Loucy (cell line): ENCODE measurements around the gene TMTC1.

Experiments
- H2AFZ ChIP-seq: fragments of 200-600 bp; sonication (generic); 2 replicates; pipeline ENCODE4 v1.6.0; 2016; ENCODE audit warnings: antibody characterized with exemption, mild to moderate bottlenecking, low read length, moderate library complexity
- H3F3A ChIP-seq: fragments of 200-600 bp; 2 replicates; pipeline ENCODE4 v1.6.0; 2016; ENCODE audit warnings: antibody characterized with exemption, low read depth, mild to moderate bottlenecking
- H3K27me3 ChIP-seq: fragments of 200-600 bp; sonication (generic); 2 replicates; pipeline ENCODE4 v1.6.1; 2014; ENCODE audit warnings: low read length, mild to moderate bottlenecking; ENCODE audit not compliant: insufficient read depth, poor library complexity, severe bottlenecking
- H3K36me3 ChIP-seq: fragments of 200-600 bp; sonication (generic); 2 replicates; pipeline ENCODE4 v1.6.1; 2016; ENCODE audit warnings: low read length; ENCODE audit not compliant: insufficient read depth
- H3K4me1 ChIP-seq: fragments of 200-600 bp; sonication (generic); 2 replicates; pipeline ENCODE4 v1.5.1; 2014; ENCODE audit warnings: low read length, mild to moderate bottlenecking; ENCODE audit not compliant: insufficient read depth, poor library complexity, severe bottlenecking
- H3K4me2 ChIP-seq: fragments of 200-600 bp; sonication (generic); 2 replicates; pipeline ENCODE4 v1.6.0; 2014; ENCODE audit warnings: antibody characterized with exemption, low read length, low read depth, mild to moderate bottlenecking; ENCODE audit not compliant: poor library complexity, severe bottlenecking
- H3K4me3 ChIP-seq: fragments of 200-600 bp; sonication (generic); 2 replicates; pipeline ENCODE4 v1.5.1; 2014; ENCODE audit warnings: low read length, mild to moderate bottlenecking, mixed read lengths; ENCODE audit not compliant: poor library complexity, severe bottlenecking
- H3K79me2 ChIP-seq: fragments of 200-600 bp; sonication (generic); 2 replicates; pipeline ENCODE4 v1.6.1; 2014; ENCODE audit warnings: low read length; ENCODE audit not compliant: insufficient read depth
- H3K9ac ChIP-seq: fragments of 200-600 bp; sonication (generic); 2 replicates; pipeline ENCODE4 v1.6.0; 2014; ENCODE audit warnings: mild to moderate bottlenecking, low read depth, low read length, moderate library complexity; ENCODE audit not compliant: poor library complexity, severe bottlenecking
- H3K9me2 ChIP-seq: fragments of 200-600 bp; sonication (generic); replicated peaks from 2 replicates; pipeline ENCODE4 v1.6.1; 2016; ENCODE audit warnings: low read depth, low read length, mixed read lengths
- H3K9me3 ChIP-seq: fragments of 200-600 bp; sonication (generic); 2 replicates; pipeline ENCODE4 v1.6.1; 2014; ENCODE audit warnings: mild to moderate bottlenecking, antibody characterized with exemption, low read length, low read depth; ENCODE audit not compliant: insufficient read depth
- H4K20me1 ChIP-seq: fragments of 200-600 bp; sonication (generic); 2 replicates; pipeline ENCODE4 v1.6.0; 2014; ENCODE audit warnings: antibody characterized with exemption, low read length, mild to moderate bottlenecking; ENCODE audit not compliant: insufficient read depth, poor library complexity, severe bottlenecking
- CTCF ChIP-seq: fragments of 200-600 bp; sonication (generic); conservative IDR thresholded peaks from 2 replicates; pipeline ENCODE4 v1.5.1; 2014; ENCODE audit warnings: mild to moderate bottlenecking, antibody characterized with exemption, low read length
- EZH2phosphoT487 ChIP-seq: fragments of 200-600 bp; IDR thresholded peaks from 2 replicates; pipeline ENCODE4 v1.6.1; 2018; ENCODE audit warnings: antibody characterized with exemption, mild to moderate bottlenecking, moderate library complexity, borderline replicate concordance

TMTC1 gene

GRCh38 chr12:29743077-29743476, 40.7 kb downstream of the TMTC1 start:
- Histone ChIP-seq H4K20me1 (no peaks in the 10 kb centered on the region), H3K4me2 (no peak overlapping the region), H3K27me3 (no peaks in the 10 kb centered on the region), H3F3A (no peaks in the 10 kb centered on the region), H3K4me3 (no peak overlapping the region), H2AFZ (no peak overlapping the region), H3K9me2 (no peaks in the 10 kb centered on the region), H3K36me3 (no peaks in the 10 kb centered on the region), H3K79me2 (no peaks in the 10 kb centered on the region), H3K4me1 (no peaks in the 10 kb centered on the region), H3K9ac (no peak overlapping the region), H3K9me3 (no peaks in the 10 kb centered on the region)
- TF ChIP-seq EZH2phosphoT487 (no peak), CTCF (no peak)

GRCh38 chr12:29742646-29743045, 41.1 kb downstream of the TMTC1 start:
- H3K79me2 ChIP-seq: no peaks in the 10 kb centered on the region
- H3K9me2 ChIP-seq: no peaks in the 10 kb centered on the region
- H3K9ac ChIP-seq: no peak overlapping the region
- H4K20me1 ChIP-seq: no peaks in the 10 kb centered on the region
- H3K27me3 ChIP-seq: no peaks in the 10 kb centered on the region
- no peaks in the 10 kb centered on the region for H3K9me3 ChIP-seq
- no peaks in the 10 kb centered on the region for H3K4me1 ChIP-seq
- no peak overlapping the region for H3K4me2 ChIP-seq
- H3K4me3 ChIP-seq: no peak overlapping the region
- H3K36me3 ChIP-seq: no peaks in the 10 kb centered on the region
- no peaks in the 10 kb centered on the region for H3F3A ChIP-seq
- TF ChIP-seq CTCF (no peak), EZH2phosphoT487 (no peak)
- no peak overlapping the region for H2AFZ ChIP-seq

GRCh38 chr12:29741342-29742241, 42.1 kb downstream of the TMTC1 start:
- Histone ChIP-seq H3K9ac (no peak overlapping the region), H3K4me2 (no peak overlapping the region), H3F3A (no peaks in the 10 kb centered on the region), H3K4me3 (no peak overlapping the region), H3K79me2 (no peaks in the 10 kb centered on the region), H3K9me3 (no peaks in the 10 kb centered on the region), H3K36me3 (no peaks in the 10 kb centered on the region), H2AFZ (no peak overlapping the region), H4K20me1 (no peaks in the 10 kb centered on the region), H3K9me2 (no peaks in the 10 kb centered on the region), H3K4me1 (no peaks in the 10 kb centered on the region), H3K27me3 (no peaks in the 10 kb centered on the region)
- no peak for TF ChIP-seq EZH2phosphoT487
- no peak for TF ChIP-seq CTCF
